Testis (tissue), 3 donors: ENCODE data around the gene ACP1. TPM values are rescaled to one million over a fixed set of nuclear protein-coding genes. Genes with fewer than 3 reads are reported as not detected.

Experiments used
- DNase-seq: peaks from one replicate; pipeline ENCODE4 v3.0.0-alpha.2; 2019
- H3K27ac ChIP-seq, 2 donors: fragments of 200-600 bp; sonication (generic); one replicate each; pipeline ENCODE4 v1.5.1; 2019
- H3K27me3 ChIP-seq: fragments of 200-600 bp; sonication (generic); one replicate; pipeline ENCODE4 v1.5.1; 2019
- H3K36me3 ChIP-seq: fragments of 200-600 bp; sonication (generic); one replicate; pipeline ENCODE4 v1.5.1; 2017; ENCODE audit warnings: low read depth; ENCODE audit errors: missing control alignments
- H3K4me1 ChIP-seq: fragments of 200-600 bp; sonication (generic); one replicate; pipeline ENCODE4 v1.5.1; 2019
- H3K4me3 ChIP-seq, 2 donors: fragments of 200-600 bp; sonication (generic); one replicate each; pipeline ENCODE4 v1.5.1; 2017 to 2019
- H3K9me3 ChIP-seq: fragments of 200-600 bp; sonication (generic); one replicate; pipeline ENCODE4 v1.5.1; 2017
- CTCF ChIP-seq, 3 experiments: fragments of 450-650 bp in 2 of 3; fragments of 200-600 bp in 1 of 3; sonication (generic) in 1 of 3; IDR thresholded peaks; one replicate each; pipeline ENCODE4 v1.5.1; 2016 to 2019; ENCODE audit warnings: antibody characterized with exemption in 3 of 3, mild to moderate bottlenecking in 2 of 3, moderate library complexity in 1 of 3
- POLR2A ChIP-seq: fragments of 450-650 bp; IDR thresholded peaks from one replicate; pipeline ENCODE4 v1.6.1; 2017; ENCODE audit warnings: antibody characterized with exemption, mild to moderate bottlenecking, moderate library complexity
- WGBS, 2 donors: methylation state at CpG; one replicate each; pipeline ENCODE4 v1.1.5; 2018; 5-methylcytosine and 5-hydroxymethylcytosine counted together
- intact Hi-C: fragments of 100-400 bp; cut with DNase I; formaldehyde crosslinking; loops from one replicate; pipeline ENCODE4 v1.15.1; 2023; ENCODE audit warnings: low total_unique reads
- polyA plus RNA-seq: library from polyadenylated mRNA; stranded (reverse); fragments of 350-450 nt; fragmentation: Illumina TruSeq; extraction: RNeasy Lipid Tissue Mini Kit (QIAGEN cat#74804); gene quantifications from one replicate; pipeline ENCODE4 v1.2.3, GENCODE V29; 2014; ENCODE audit warnings: low read depth, low replicate concordance; ENCODE audit not compliant: insufficient read depth
- total RNA-seq, 2 donors: library from RNA; depleted of rRNA; stranded (reverse); fragments of >200 nt; gene quantifications; one replicate each; pipeline ENCODE4 v1.2.3, GENCODE V29; 2016

Gene ACP1
- total and polyA plus RNA-seq, 3 donors from 2014 or later, result 117 to 136 (median 135) TPM

DNA sequence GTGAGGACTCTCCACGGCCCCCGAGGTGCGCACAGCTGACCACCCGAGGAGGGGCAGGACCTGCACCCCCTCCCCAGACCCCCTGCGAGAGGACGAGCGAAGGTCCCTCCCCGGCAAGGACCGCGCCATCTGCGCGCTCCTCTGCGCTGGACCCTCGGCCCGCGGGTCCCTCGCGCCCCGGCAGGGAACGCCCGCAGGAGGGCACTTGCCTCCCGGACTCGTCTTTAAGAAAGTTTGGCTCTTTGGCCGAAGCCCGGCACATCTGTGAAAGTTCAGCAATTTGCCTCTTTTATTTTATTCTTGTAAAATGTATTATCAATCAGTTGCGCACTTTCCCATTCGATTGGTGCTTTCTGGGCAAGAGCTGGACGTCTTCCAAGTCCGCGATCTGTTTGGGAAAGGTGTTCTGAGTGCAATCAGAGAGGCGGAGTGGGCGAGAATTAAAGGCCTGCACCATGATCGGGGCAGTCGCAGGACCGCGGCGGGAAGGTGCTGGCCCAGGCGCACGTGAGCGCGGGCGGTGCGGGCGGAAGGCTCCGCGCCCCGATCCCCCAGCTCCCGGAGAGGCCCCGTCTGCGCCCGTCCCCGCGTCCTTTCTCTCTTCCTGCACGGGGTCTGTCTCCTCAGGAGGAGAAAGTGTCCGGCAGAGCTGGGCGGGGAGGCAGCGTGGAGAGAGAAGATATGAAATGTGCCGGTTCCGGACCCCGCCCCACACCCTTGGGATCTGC lies 24.8 kb downstream of the ACP1 start:
- Histone ChIP-seq H3K36me3 (no peaks in the 10 kb centered on the region), H3K4me3 (peak overlapping the region; percentile 48 to 66), H3K27ac (peak overlapping the region; percentile 23 to 86), H3K27me3 (no peaks in the 10 kb centered on the region), H3K9me3 (no peaks in the 10 kb centered on the region), H3K4me1 (peaks cover 12% of the 10 kb centered on the region)
- 0 to 1% methylated on average over 43 to 60 of the region's 60 CpGs for WGBS, 2 donors
- intact Hi-C loops, result no loop called here
- peak; percentile 57 for DNase-seq
- no peak for TF ChIP-seq CTCF (IDR thresholded peaks at IDR 0.05)
- TF ChIP-seq POLR2A, result peak; percentile 9

DNA sequence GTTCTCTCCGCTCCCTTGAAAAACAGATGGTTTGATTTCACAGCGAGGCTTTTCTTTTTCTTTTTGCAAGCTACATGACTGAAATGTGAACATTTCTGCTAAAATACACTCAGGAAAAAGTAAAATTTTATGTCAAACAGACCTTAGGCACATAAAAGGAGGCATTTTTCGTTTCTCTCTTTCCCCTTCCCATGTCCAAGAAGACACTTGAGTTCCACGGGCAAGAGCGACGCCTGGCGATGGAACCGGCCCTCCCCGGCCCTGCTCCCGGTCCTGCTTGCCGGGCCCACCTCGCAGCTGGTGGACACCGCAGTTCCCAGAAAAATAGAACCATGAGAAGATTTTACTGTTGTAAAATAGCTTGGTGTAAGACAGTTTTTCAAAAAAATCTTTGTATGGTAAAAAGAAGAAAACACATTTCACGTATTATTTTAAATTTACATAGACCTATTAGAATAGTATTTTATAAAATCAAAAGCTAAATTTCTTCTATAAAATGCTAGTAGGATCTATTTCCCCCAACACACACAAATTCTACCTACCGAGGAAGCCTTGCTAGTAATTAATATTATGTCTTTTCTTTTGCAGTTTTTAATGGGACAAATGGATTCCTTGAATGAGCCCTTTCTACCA lies 25.5 kb downstream of the ACP1 start:
- TF ChIP-seq POLR2A (no peak), CTCF (IDR thresholded peaks at IDR 0.05) (peak; percentile 62 to 75 (median 65))
- Histone ChIP-seq H3K27me3 (no peaks in the 10 kb centered on the region), H3K9me3 (no peaks in the 10 kb centered on the region), H3K36me3 (no peaks in the 10 kb centered on the region), H3K4me3 (peak overlapping the region; percentile 48 to 66), H3K27ac (peak overlapping the region; percentile 23 to 86), H3K4me1 (peaks cover 6% of the 10 kb centered on the region)
- DNase-seq, result peak; percentile 90
- 6 to 7% methylated on average over 15 of the region's 15 CpGs for WGBS, 2 donors
- intact Hi-C loops, result no loop called here

GRCh38 chr2:295090-295489 lies 30.3 kb downstream of the ACP1 start:
- no peak for DNase-seq
- TF ChIP-seq CTCF (IDR thresholded peaks at IDR 0.05) (no peak), POLR2A (no peak)

DNA sequence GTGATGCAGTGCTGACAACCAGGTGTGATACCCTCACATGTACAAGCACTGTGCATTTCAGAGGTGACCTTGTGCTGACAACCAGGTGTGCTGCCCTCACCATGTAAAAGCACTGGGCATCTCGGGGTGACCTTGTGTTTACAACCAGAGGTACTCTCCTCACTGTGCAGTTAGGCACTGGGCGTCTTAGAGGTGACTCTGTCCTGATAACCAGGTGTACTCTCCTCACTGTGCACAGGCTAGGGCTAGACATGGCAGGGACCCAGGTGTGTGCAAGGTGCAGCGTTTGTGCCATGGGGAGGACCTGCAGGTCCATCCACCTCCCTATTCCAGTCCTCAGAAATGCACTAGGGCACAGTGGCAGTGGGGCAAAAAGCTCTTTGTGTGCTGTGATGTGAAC lies 31.6 kb downstream of the ACP1 start:
- TF ChIP-seq POLR2A (no peak), CTCF (IDR thresholded peaks at IDR 0.05) (no peak)
- H3K4me1 ChIP-seq, result no peaks in the 10 kb centered on the region
- intact Hi-C loops, result no loop called here
- DNase-seq, result no peak
- no peak overlapping the region for H3K27ac ChIP-seq
- H3K27me3 ChIP-seq, result no peaks in the 10 kb centered on the region
- no peaks in the 10 kb centered on the region for H3K9me3 ChIP-seq
- H3K36me3 ChIP-seq, result no peaks in the 10 kb centered on the region
- no peak overlapping the region for H3K4me3 ChIP-seq
- WGBS, 2 donors, result 74 to 77% methylated on average over 3 of the region's 3 CpGs

More at GRCh38 chr2:295090-295489, 30.3 kb downstream of the ACP1 start:
- no peaks in the 10 kb centered on the region for H3K9me3 ChIP-seq
- intact Hi-C loops, result no loop called here
- no peaks in the 10 kb centered on the region for H3K27me3 ChIP-seq
- H3K36me3 ChIP-seq, result no peaks in the 10 kb centered on the region
- H3K4me3 ChIP-seq, result no peak overlapping the region
- no peaks in the 10 kb centered on the region for H3K4me1 ChIP-seq
- 87 to 91% methylated on average over 5 of the region's 5 CpGs for WGBS, 2 donors
- H3K27ac ChIP-seq, result no peak overlapping the region
